ENCODE results near the gene VHLL.

DNA sequence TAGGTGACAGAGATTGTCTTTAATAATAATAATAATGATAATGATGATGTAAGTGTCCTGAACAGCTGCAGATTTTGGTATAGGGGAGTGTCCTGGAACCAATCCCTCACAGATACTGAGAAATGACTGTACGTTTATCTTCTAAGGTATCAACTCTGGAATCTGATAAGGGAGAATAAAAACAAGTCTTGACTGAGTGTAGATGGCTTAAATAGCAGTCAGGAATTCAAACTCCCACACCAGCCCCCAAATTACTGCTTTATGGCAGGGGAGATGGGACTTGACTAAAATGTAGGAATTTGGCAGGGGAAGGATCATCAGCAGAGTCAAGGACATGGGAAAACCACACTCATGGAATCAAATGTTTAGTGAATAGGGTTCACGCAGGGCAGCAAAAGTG, 6.1 kb upstream of the VHLL start:
- TF ChIP-seq ZNF414 (CRISPR knock-in tag; IDR thresholded peaks at IDR 0.05) (no peak), ZFX (CRISPR knock-in tag; IDR thresholded peaks at IDR 0.05; ENCODE audit: low read depth) (no peak), FOSL1 (CRISPR knock-in tag; IDR thresholded peaks at IDR 0.05; ENCODE audit: borderline replicate concordance) (no peak), CTCF (CRISPR knock-in tag; IDR thresholded peaks at IDR 0.05) (no peak), ZBTB8A (CRISPR knock-in tag; IDR thresholded peaks at IDR 0.05; ENCODE audit: borderline replicate concordance, low read depth) (no peak), CREB3 (CRISPR knock-in tag; IDR thresholded peaks at IDR 0.05) (no peak), ZNF513 (CRISPR knock-in tag; conservative IDR thresholded peaks at IDR 0.05) (no peak)
- TF ChIP-seq, protein P1, sequence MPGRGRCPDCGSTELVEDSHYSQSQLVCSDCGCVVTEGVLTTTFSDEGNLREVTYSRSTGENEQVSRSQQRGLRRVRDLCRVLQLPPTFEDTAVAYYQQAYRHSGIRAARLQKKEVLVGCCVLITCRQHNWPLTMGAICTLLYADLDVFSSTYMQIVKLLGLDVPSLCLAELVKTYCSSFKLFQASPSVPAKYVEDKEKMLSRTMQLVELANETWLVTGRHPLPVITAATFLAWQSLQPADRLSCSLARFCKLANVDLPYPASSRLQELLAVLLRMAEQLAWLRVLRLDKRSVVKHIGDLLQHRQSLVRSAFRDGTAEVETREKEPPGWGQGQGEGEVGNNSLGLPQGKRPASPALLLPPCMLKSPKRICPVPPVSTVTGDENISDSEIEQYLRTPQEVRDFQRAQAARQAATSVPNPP (CRISPR knock-in tag; IDR thresholded peaks at IDR 0.05) = no peak
- TF ChIP-seq, protein P2, sequence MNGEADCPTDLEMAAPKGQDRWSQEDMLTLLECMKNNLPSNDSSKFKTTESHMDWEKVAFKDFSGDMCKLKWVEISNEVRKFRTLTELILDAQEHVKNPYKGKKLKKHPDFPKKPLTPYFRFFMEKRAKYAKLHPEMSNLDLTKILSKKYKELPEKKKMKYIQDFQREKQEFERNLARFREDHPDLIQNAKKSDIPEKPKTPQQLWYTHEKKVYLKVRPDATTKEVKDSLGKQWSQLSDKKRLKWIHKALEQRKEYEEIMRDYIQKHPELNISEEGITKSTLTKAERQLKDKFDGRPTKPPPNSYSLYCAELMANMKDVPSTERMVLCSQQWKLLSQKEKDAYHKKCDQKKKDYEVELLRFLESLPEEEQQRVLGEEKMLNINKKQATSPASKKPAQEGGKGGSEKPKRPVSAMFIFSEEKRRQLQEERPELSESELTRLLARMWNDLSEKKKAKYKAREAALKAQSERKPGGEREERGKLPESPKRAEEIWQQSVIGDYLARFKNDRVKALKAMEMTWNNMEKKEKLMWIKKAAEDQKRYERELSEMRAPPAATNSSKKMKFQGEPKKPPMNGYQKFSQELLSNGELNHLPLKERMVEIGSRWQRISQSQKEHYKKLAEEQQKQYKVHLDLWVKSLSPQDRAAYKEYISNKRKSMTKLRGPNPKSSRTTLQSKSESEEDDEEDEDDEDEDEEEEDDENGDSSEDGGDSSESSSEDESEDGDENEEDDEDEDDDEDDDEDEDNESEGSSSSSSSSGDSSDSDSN (CRISPR knock-in tag; IDR thresholded peaks at IDR 0.05) = no peak
